ENCODE results near the gene ZNRF2.
A peak's percentile ranks its signal among the peaks of the same experiment; 100 is the strongest.

ZNRF2 gene

DNA sequence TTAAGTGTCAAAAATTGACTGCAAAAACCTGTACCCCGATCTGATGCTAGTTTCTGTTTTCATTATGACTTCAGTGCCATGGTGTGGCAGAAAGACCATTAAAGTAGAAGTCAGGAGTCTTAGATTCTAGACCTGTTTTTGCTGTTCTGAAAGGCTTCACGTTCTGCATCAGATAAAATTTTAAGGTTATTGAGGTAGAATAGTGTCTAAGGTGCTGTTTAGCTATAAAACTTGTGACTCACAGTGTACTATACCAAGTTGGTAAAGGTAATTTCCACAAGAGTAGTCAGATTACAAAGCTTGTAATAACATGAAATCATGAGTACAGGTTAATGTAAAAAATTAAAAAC lies 38.6 kb downstream of the ZNRF2 start:
- DNase-seq: no peak

- DNase-seq: no peak
These were observed 43.4 kb downstream of the ZNRF2 start for GRCh38 chr7:30327813-30328212.

DNA sequence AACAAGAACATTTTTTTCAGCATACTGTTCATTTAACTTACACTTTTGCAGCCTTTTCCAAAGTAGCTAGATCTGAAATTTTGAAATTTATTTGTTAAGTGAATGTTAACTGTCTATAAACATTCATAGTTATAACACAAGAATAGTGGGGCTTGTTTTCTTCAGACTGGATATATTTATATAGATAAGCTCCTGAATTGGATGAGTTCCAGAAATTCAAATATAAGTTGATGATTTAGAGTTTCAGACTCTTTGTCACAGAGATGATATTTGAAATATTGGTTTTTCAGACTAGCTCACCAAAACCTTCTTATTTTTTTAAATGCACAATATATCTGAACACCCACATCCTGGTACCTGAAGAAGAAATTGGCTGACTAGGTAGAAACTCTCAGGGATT lies 44.0 kb downstream of the ZNRF2 start:
- no peak for DNase-seq

- DNase-seq: no peak
These were observed 45.3 kb downstream of the ZNRF2 start for GRCh38 chr7:30329716-30330115.

GRCh38 chr7:30330134-30331111 lies 46.0 kb downstream of the ZNRF2 start:
- peak in 2 of 3 experiments; percentile 17 to 60 for DNase-seq

DNA sequence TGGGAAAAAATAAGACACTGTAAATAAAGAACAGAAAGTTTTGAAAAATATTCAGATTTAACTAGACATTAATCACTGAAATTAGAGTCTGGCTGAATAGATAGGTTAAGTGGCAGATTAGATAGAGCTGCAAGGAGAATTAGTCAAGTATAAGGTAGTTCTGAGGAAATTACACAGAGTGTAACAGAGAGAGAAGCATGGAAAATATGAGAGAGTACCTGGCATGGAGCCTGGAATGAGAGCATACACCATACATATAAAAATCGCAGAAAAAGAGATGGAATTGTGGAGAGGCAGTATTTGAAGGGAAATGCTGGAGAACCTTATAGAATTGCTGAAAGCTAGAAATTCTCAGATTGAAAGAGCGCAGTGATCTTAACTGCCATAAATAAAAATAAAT lies 46.9 kb downstream of the ZNRF2 start:
- DNase-seq: no peak

DNA sequence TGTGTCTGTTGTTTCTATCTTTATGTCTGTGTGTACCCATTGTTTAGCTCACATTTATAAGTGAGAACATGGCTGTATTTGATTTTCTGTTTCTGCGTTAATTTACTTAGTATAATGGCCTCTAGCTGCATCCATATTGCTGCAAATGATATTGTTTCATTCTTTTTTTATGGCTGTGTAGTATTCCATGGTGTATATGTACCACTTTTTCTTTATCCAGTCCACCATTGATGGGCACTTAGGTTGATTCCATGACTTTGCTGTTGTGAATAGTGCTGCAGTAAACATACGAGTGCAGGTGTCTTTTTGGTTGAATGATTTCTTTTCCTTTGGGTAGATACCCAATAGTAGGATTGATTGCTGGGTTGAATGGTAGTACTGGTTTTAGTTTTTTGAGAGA lies 48.2 kb downstream of the ZNRF2 start:
- DNase-seq: no peak

DNA sequence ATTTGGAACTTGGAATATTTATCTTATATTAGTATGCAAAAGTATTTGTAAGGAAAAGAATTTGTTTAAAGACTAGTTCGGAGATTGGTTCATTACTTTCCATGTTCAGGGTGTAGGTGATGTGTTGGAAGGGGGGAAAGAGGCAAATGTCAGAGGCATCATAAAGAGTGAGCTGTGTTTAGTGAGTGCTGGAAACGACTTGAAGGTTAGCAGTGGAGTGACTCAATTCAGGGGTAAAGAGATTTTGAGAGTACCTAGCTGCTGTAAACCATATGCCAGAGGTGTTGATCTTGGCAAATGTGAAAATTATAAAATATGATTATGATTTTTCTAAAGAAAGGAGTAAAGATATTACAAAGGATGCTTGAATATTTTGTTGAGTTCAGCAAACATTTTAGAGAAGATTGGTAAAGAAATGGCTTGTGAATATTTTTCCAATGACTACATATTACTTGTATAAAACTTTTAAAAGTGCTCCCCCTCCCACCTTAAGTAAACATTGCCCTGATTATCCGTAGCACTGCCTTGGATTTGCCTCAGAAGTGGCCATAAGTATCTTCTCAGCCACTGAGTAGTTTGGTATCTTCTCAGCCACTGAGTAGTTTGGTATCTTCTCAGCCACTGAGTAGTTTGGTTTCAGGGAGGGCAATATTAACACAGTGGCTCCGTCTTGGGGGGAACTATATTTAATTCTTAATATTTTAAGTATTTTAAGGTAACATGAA lies 51.5 kb downstream of the ZNRF2 start:
- no peak for DNase-seq

DNA sequence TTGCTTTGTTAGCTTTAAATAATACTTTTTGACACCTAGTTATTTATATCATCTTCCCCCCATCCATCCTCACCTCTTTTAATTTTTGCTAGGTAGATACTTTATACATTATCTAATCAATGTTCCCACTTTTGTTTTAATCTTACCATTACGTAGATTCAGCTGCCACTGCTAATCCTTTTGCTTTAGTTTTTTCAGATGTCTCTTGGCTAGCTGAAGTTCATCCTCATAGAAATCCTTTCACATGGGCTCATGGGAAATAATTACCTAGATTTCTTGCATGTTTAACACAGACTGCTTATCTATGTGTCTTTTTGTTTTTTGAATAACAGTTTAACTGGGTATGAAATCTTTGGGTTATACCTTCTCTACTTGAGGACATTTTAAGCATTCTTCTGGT lies 60.1 kb downstream of the ZNRF2 start:
- no peak for DNase-seq

DNA sequence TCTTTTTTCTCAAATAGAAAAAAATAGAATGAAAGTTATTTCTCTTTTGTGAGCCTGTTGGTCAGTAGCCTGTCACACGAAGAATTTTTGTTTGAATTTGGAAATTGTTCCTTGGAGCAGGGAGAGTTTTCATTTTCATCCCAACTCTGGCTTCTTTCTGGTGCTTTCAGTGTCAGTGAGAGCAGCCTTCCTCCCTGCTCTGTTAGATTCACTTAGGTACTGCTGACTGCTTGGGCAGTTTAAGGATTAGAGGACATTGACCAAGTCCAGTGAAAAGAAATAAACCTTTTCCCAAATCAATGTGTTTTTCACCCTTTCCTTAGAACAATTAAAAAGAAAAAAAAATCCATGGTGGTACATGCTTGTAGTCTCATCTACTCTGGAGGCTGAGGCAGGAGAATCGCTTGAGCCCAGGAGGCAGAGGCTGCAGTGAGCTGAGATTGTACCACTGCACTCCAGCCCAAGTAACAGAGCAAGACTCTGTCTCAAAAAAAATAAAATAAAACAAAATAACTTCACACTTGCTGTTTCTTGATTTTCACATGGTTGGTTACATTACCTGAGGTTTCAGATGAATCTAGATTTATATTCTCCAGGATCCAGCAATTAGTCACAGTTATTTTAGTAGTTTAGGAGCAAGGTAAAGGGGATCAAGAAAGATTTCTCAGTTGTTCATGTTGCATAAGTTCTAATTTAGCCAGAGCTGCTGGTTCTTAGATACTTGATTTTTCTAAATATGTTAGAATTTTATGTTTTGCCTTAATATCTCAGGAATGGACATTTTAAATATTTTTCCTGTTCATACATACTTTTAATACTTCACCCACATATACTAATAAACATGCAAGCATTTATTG lies 63.1 kb downstream of the ZNRF2 start:
- DNase-seq: no peak

DNA sequence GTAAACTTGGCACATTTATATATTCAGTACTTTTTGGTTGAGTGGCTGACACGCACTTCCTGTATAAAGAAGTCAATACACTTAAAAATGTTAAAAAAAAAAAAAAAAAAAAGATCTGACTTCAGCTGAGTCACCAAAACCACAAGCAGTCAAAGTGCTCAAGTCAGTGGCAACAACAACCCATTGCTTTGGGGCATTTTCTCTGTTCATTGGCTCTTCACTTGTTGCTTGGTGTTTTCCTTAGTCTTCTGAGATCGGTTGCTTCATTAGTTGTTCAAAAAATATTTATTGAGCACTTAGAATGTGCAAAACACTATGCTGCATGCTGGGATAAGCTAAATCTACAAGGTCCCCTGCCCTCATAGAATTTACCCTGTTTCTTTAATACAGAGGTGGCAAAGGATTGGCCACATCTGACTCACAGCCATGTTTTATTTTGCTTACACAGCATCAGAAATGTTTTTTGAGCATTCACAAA lies 63.7 kb downstream of the ZNRF2 start:
- no peak for DNase-seq

GRCh38 chr7:30349170-30349569 lies 64.8 kb downstream of the ZNRF2 start:
- DNase-seq: no peak

- DNase-seq: no peak
These were observed 65.4 kb downstream of the ZNRF2 start for GRCh38 chr7:30349816-30350215.

GRCh38 chr7:30351286-30351685 lies 66.9 kb downstream of the ZNRF2 start:
- DNase-seq: no peak

DNA sequence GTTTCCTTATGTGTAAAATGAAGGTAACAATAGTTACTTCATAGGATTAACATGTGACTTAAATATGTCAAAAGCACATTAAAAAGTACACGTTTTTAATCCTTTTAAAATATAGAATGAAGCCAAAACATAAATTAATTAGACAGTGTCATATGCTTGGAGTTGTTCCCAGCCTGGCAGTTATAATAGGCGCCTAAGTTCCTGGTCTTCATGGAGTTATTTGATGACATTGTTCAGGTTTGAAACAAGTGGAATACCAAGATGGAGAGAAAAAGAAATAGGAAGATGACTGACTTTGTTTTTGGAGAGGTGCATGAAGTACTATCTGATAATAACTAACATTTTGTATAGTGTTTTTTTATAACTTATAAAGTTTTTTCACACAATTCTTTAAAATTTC lies 67.3 kb downstream of the ZNRF2 start:
- no peak for DNase-seq

GRCh38 chr7:30352169-30352568 lies 67.8 kb downstream of the ZNRF2 start:
- no peak for DNase-seq

- DNase-seq: no peak
These were observed 69.1 kb downstream of the ZNRF2 start for GRCh38 chr7:30353532-30353931.

DNA sequence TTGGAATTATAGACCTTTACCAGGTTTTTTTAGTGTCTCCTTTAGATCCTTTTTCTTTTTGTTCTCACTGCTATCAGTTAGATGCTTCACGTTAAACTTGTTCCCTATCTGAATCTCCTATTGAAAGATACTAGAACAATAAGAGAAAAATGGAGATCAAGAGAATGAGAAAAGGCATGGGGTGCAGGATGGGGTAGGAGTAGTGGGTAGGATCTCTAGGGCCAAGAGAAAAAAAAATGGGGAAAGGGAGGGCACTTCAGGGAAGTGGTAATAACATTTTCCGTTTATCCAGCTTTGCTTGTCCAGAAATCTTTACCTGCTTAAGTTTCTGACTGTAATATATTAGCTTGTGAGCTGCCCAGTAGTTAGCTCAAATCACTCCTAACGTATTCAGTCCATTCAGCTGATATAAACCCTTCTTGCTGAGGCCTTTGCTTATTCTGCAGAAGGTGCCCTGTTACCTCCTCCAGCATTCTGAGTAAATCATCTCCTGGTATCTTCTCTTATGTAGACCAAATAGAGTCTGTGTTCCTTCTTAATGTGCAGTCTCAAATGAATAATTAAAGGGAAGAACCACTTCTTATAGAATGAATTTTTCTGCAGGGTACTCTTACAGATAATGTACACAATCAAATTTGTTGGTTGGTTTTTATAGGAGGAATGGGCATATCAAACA lies 69.7 kb downstream of the ZNRF2 start:
- peak in 1 of 3 experiments; percentile 27 for DNase-seq

- DNase-seq: peak in 1 of 3 experiments; percentile 21
These were observed 70.4 kb downstream of the ZNRF2 start for GRCh38 chr7:30354791-30355190.

DNA sequence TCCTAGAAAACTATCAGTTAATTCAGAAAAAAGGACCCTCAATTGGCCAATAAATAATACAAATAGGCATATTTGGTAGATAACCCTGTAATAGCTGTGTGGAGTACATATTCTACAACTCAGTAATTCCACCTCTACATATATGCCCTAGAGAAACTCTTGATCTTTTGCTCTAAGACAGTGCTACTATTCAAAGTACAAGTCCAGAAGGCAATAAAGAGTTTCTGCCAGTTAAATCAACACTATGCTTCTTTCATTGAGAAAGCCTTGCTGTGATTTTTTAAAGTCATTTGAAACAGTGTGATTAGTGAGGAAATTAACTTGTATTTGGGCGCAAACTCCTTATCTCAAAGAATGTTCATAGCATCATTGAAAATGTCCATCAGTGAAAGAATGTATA lies 75.6 kb downstream of the ZNRF2 start:
- no peak for DNase-seq

GRCh38 chr7:30363778-30364563 lies 79.6 kb downstream of the ZNRF2 start:
- DNase-seq: no peak

GRCh38 chr7:30364773-30365172 lies 80.4 kb downstream of the ZNRF2 start:
- DNase-seq: no peak
